Effector CD8-positive, alpha-beta T cell (primary cell): ENCODE measurements around the gene PDCD6IP.
"Not testable (repeated sequence)": the region's sequence is repeated elsewhere in the genome, so short reads cannot be mapped to it uniquely, and the experiment has no call there.

Experiments used
- DNase-seq: peaks from one replicate; lab custom pipeline; 2025; lab: John Stamatoyannopoulos, UW

PDCD6IP gene

GRCh38 chr3:33792167-33792892, 6.1 kb upstream of the PDCD6IP start:
- no peak for DNase-seq

- DNase-seq = no peak
These were observed 3.3 kb upstream of the PDCD6IP start for GRCh38 chr3:33795131-33795530.

- no peak for DNase-seq
These were observed 2.4 kb upstream of the PDCD6IP start for GRCh38 chr3:33795856-33796536.

GRCh38 chr3:33798113-33798417, 365 bp upstream of the PDCD6IP start:
- DNase-seq = no peak

- no peak for DNase-seq
These were observed 747 bp downstream of the PDCD6IP start for GRCh38 chr3:33799202-33799551.

GRCh38 chr3:33803252-33803651, 4.8 kb downstream of the PDCD6IP start:
- DNase-seq = no peak

GRCh38 chr3:33803894-33804526, 5.6 kb downstream of the PDCD6IP start:
- no peak for DNase-seq

- DNase-seq = no peak
These were observed 8.8 kb downstream of the PDCD6IP start for GRCh38 chr3:33807191-33807590.

- DNase-seq = no peak
These were observed 10.1 kb downstream of the PDCD6IP start for GRCh38 chr3:33808559-33808958.

- DNase-seq = no peak
These were observed 12.1 kb downstream of the PDCD6IP start for GRCh38 chr3:33810545-33810944.

- DNase-seq = no peak
These were observed 23.6 kb downstream of the PDCD6IP start for GRCh38 chr3:33821989-33822388.

- no peak for DNase-seq
These were observed 25.4 kb downstream of the PDCD6IP start for GRCh38 chr3:33823821-33824220.

GRCh38 chr3:33825111-33825510, 26.7 kb downstream of the PDCD6IP start:
- no peak for DNase-seq

- no peak for DNase-seq
These were observed 27.8 kb downstream of the PDCD6IP start for GRCh38 chr3:33826206-33826605.

GRCh38 chr3:33826688-33827087, 28.3 kb downstream of the PDCD6IP start:
- DNase-seq = no peak

- DNase-seq = no peak
These were observed 31.3 kb downstream of the PDCD6IP start for GRCh38 chr3:33829720-33830119.

GRCh38 chr3:33831053-33831452, 32.6 kb downstream of the PDCD6IP start:
- DNase-seq = no peak

GRCh38 chr3:33833408-33834095, 35.1 kb downstream of the PDCD6IP start:
- DNase-seq = no peak

- DNase-seq = no peak
These were observed 35.6 kb downstream of the PDCD6IP start for GRCh38 chr3:33834096-33834453.

- DNase-seq = not testable (repeated sequence)
These were observed 38.8 kb downstream of the PDCD6IP start for GRCh38 chr3:33837182-33837581.

GRCh38 chr3:33839283-33839682, 40.9 kb downstream of the PDCD6IP start:
- no peak for DNase-seq

GRCh38 chr3:33840179-33840578, 41.7 kb downstream of the PDCD6IP start:
- DNase-seq = no peak
